Measurements from ENCODE around the gene CTDP1.
"Not testable (repeated sequence)": the region's sequence is repeated elsewhere in the genome, so short reads cannot be mapped to it uniquely, and the experiment has no call there.

The CTDP1 gene

DNA sequence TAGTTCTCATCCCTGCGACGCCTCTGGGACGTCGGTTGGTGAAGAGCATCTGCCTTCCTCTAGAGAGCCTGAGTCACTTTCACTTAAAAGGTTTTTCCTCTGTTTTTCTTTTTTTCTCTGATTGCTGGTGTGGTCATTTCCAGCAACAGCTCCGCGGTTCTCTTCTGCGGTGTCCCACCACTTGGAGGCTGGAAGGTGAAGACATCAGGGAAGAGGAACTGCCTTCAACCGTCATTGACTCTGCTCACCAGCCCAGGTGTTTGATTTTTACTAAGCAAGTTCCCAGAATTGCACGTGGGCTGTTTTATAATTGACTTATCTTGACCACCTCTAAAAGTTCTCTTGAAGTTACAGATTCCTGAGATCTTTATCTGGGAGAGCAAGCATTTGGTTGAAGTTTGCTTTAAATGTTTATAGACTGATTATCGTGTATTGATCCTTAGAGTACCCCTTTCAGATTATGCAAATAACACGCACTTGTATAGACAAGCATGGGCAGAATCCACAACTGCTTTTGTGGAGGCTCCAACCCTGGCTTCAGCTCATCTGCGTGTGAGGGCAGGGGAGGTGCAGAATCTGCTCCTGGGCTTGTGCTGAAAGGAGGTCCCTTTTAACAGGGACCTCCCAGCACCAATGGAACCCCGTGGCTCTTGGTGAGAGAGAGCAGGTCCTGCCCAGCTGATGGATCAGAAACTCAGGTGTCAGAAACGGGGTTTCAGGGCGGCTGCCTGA, 3.5 kb downstream of the CTDP1 start:
- no peak for DNase-seq

DNA sequence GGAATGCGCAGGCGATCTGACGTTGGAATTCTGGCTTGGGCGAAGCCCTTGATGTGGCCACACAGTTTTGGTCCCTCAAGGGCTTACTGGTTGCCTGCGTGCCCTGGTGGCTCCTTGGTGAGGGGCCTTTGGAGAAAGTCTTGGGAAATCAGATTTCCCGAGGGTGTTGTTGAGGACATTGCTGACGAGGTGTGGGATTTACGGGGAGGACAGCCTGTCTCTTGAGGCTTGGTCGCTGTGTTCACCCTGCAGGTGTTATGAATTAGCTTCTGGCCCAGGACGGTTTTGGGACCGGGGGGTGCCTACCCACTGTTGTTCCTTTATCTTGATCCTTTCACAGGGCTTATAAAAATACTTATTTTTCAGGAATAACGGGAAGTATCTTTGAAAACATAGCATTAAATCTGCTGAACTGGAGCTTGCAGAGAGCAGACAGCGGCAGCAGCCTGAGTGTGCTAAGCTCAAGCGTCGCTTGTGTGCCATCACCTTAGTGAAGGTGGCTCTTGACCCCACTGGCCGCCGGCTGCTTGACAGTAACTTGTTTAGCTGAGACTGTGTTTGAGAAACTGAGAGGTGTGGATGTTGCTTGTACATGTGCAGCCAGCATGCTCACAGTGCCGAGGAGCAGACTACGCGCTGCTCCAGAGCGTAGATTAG, 4.2 kb downstream of the CTDP1 start:
- DNase-seq = no peak

DNA sequence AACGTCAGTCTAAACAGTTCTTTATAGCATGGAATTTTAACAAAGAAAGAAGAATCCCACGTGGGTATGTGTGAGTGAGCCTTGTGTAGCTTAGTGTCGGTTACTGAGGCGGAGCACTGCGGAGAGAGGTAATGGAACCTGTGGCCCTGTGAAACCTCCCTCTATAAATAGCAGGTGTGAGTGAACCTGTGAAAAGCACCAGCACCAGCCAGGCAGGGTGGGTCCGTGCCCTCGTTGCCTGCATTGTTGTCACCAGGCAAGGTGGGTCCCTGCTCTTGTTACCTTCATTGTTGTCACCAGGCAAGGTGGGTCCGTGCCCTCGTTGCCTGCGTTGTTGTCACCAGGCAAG, 4.7 kb downstream of the CTDP1 start:
- no peak for DNase-seq

DNA sequence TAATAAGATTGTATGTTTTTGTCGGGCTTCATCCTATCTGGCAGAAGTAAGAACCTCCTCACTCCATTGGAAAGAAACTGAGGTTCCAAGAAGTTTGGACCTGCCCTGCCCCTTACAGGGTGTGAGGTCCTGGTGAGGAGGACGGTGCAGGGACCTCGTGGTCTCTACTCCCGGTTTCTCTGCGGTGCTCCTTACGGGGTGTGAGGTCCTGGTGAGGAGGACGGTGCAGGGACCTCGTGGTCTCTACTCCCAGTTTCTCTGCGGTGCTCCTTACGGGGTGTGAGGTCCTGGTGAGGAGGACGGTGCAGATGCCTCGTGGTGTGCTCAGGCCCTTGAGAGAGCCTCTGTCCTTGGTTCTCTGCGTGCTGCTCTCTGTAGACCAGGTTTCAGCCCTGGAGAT, 5.2 kb downstream of the CTDP1 start:
- no peak for DNase-seq

DNA sequence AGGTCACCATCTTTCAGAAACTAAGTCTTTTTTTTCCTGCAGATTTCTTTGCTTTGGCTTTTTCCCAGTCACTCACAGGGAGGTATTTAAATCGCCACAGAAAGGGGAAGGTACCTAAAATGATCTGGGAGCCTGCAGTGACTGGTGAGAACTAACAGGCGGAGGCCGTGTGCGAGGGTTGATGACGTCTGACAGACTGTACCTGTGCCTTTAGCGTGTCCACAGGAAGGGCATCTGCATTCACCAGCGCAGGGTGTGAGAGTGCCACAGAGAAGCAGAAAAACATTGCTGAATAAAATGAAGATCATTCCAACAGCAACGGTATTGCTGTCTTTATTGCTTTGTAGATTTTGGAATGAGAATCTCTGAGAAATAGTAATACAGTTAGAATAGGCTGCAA, 5.7 kb downstream of the CTDP1 start:
- no peak for DNase-seq

DNA sequence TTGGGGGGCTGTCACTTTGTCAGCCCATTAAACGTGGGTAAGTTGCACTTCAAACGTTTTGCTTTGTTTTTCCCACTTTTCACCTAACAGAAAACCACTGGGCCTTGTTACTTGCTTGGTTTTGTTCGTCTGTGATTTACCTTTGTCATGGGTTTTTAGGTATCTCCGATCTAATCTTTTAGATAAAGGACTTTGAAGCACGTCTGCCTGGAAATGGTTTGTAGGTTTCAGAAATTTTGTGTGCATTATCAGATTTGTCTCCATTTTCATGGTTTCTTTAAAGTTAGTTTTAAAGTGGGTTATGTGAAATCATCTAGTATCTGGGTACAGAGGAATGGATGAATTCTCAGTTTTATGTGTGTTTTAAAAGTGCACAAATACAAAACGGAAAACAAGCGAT, 6.4 kb downstream of the CTDP1 start:
- DNase-seq = no peak

DNA sequence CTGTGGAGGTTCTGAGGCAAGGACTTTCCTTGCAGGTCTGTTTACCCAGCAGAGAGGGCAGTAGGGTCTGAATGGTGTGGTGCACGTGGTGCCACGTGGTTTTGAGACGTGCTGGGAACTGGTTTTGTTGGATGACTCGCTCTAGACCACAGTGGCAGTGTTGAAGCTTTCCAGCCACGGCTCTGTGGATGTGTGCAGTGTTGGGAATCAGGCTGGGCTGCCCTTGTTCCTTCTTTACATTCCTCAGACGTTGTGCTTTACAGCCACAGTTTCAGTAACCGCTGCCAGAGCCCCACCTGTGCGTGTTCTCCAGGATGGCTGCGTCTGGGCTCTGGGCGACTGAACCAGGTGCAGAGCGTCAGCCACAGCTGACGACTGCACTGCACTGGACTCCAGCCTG, 8.2 kb downstream of the CTDP1 start:
- no peak for DNase-seq

DNA sequence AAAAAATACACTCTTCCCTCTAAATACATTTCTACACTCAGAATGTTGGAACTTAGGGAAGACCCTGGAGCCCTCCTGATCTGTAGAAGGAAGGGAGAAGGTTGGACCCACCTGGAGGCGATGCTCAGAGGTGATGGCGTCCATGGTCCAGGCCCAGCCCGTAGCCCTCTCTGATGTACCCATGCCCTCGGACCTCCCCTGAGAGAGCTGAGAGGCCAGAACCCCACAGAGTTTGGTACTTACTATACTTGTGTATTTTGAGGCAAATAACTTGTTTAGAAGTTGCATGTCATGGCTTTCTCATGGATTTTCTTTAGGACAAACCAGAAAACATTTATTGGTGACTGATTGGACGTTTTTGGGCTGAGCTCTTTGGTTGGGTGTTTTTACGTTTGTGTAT, 10.5 kb downstream of the CTDP1 start:
- no peak for DNase-seq

DNA sequence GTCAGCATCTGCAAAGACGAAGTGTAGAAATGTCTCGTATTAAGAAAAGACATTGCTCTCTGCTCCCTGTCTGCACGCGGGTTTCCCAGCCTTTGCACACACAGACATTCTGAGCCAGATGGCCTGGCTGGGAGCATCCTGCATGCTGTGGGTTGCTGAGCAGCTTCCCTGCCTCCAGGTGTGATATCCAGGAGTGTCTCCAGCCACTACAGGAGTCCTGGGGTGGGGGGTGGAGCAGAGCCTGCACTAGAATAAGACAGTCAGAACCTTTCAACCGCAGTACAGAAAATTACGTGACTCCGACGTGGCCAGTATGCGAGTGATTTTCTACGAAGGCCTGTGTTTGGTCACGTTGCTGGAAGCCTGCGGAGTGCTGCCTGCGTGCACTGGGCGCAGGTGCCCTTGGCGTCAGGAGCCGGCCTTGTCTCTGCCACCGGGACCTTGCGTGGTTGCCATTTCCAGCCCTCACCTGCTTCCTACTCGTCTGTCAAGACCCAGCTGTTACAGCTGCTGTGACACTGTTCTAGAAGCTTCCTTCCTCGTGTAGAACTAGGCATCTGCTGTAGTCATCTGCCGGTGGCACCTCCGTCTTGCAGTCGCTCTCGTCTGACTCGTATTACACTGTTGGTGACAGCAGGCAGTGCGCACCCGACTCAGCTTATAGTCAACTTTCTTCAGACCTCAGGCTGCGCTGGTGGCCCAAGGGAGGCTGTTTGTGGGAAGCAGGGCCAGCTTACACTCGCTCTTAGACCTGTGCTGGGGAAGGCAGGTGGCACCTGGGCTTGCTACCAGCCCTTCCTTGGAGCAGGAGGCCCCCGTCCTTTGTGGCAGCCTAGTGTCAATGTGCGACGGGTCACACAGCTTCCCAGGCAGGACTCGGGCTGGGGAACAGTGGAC, 11.2 kb downstream of the CTDP1 start:
- DNase-seq = no peak

DNA sequence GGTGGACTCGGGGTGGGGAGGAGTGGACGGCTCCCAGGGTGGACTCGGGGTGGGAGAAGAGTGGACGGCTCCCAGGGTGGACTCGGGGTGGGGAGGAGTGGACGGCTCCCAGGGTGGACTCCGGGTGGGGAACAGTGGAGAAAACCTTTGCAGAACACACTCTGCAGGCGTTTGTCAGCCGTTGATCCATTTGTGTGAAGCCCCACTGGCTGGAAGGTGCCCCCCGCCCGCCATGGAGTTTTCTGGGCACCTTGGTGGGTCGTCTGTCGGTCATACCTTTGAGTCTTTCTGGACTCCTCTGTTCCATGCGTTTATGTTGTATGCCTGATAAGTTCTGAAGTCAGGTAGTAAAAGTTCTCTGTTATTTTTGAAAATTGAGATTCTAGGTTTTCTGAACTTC, 12.5 kb downstream of the CTDP1 start:
- no peak for DNase-seq

DNA sequence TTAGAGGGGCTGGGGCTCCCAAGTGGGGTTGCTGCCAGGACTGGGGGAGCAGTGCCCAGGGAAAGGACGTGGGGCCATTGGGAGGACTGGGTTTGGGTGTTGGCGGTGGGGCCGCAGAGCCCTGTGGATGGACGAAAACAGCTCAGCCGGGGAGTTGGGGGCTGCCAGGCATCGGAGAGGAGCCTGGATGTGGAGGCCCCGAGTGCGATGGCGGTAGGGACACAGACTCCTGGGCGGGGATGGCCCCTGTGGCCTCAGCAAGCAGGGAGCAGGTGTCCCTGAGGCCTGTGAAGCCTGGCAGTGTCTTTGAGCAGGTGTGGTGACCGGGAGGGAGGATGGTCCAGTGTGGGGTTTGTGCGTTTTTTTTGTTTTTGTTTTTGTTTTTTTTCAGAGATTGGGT, 13.3 kb downstream of the CTDP1 start:
- no peak for DNase-seq

DNA sequence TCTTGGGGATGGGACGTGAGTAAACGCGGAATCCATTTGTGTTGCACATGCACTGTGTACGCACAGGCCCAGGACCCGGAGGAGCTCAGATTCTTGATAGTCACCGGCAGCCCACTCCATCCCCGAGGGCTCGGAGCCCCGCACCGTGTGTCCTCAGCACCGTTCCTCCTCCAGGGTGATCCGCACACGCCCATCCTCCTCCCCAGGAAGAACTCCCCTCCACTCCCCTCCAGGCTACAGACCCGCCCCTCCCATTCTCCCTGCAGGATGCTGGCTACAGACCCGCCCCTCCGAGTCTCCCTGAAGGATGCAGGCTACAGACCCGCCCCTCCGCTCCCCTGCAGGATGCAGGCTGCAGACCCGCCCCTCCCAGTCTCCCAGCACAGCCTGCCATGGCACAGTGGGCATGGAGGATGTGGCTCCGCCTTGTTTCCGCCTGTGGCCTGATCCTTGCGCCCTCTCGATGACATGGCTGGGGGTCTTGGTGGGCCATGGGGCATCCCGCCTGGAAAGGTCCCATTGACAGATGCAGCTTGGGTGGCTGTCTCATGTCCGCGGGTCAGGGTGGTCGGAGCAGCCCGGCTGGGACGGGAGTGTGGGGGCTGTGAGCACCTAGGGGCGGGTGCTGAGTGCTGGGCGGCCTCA, 14.1 kb downstream of the CTDP1 start:
- DNase-seq = no peak

DNA sequence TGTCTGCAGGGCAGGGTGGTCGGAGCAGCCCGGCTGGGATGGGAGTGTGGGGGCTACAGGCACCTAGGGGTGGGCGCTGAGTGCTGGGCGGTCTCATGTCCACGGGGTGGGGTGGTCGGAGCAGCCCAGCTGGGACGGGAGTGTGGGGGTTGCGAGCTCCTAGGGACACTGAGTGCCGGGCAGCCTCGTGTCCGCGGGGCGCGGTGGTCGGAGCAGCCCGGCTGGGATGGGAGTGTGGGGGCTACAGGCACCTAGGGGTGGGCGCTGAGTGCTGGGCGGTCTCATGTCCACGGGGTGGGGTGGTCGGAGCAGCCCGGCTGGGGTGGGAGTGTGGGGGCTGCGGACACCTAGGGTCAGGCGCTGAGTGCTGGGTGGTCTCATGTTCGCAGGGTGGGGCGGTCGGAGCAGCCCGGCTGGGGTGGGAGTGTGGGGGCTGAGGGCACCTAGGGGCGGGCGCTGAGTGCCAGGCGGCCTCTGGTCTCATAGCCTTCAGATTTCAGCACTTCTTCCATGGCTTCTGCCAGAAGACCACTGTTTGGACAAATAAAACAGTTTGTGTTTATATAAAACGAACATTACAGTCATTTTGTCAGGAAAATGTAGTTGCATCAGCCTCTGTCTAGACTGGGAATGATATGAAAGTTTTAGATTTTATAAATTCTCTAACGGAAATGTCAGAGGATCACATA, 14.7 kb downstream of the CTDP1 start:
- not testable (repeated sequence) for DNase-seq

DNA sequence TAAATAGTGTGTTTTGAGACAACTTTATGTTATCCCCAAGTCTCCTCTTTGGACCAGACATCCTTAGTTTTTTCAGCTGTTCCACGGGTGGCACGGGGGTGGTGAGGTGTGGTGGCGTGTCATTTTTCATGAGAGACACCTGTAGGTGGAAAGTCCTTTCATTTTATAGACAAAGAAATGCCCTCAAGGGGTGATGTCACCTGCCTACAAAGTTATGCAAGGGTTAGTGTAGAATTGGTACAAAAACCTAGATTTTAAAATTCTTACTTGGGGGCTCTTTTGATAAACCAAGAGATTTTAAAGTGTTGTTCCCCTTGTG, 15.3 kb downstream of the CTDP1 start:
- DNase-seq = no peak

DNA sequence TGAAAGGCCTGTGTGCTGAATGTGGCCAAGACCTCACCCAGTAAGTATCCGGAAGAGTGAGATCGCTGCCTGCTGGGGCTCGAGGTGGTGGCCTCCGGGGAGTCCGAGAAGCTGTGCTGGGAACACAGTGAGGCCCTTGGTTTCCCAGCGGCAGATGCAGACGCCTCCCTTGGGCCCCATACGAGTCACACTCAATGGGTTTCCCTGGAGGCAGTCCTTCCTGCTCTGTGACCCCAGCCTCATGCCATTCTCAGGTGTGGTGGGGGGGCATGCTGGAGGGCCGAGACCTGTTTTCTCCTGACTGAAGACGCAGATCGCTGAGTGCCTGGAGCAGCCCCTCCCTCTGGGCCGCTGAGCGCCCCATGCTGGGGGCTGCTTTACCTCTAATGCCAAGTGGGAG, 15.7 kb downstream of the CTDP1 start:
- no peak for DNase-seq

DNA sequence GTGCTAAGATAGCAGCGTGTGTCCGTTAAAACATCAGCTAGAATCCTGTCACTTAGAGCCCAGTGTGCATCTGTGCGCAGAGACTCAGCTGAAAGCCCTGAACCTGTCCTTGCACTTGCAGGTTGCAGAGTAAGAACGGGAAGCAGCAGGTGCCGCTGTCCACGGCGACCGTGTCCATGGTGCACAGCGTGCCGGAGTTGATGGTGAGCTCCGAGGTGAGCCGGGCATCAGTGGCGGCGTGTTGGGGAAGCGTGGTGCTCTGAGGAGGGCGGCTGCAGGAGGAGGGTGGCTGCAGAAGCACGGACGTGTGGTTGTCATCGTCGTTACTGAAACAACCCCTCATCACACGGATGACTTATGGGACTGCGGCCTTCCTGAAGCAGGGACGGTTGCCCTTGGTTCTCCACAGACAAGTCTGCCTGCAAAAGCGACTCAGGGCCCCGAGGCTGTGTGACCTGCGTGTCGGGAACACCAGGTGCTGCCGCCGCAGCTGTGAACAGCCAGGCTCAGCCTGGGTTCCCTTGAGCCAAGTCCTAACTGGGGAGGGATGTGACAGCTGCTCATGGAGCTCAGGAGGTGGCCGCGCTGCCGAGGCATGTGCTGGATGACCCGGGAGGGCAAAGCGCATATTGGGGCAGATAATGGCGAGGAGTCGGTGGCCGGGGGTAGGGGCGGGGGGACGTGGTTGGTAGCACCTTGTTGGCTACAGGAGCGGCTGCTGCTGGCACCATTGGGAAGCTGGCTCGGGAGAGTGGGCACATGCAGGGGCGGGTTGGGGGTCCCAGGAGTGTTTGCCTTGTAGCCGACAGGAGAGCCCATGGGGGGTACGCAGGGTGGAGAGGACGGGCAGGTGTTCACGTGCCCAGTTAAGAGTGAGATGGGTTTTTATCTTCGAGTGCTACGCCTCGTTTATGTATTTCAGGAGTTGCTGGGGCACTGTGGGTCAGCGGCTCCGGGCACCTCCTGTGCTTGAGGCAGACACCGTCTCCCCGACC, 16.6 kb downstream of the CTDP1 start:
- no peak for DNase-seq

DNA sequence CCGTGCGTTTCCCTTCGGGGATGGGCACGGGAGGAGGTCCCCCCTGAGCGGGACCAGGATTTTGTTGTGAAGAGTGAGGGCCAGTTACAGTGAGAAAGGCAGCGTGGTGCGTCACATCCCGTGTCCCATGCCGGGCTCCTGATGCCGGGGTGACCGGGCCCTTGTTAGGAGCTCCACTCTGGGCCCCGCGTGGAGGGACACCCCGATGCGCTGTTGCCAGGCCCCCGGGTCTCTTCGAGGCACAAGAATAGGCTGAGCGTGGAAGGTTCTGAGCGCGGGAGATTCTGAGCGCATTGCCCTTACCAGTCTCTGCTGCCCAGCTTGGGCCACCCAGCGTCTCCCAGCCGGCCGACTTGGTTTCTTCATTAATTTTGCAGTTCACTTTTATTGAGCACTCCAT, 17.6 kb downstream of the CTDP1 start:
- DNase-seq = no peak

DNA sequence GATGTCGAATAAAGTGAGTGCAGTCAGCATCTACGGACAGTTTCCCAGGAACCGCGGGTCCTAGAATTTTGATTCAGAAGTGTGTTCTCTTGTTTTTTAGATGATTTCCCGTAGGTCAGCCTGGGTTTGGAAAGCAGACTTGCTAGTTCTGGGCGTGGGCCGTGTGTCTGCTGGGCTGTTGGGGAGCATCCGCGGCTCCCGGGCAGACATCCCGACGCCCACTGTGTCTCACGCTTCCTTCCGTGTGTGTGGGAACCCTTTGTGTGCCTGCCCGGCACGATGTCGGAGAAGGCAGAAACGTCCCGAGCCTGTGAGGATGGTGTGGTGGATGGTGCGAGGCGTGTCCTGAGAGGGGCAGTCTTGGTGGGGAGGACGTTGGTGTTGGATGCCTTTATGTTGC, 18.4 kb downstream of the CTDP1 start:
- DNase-seq = no peak

DNA sequence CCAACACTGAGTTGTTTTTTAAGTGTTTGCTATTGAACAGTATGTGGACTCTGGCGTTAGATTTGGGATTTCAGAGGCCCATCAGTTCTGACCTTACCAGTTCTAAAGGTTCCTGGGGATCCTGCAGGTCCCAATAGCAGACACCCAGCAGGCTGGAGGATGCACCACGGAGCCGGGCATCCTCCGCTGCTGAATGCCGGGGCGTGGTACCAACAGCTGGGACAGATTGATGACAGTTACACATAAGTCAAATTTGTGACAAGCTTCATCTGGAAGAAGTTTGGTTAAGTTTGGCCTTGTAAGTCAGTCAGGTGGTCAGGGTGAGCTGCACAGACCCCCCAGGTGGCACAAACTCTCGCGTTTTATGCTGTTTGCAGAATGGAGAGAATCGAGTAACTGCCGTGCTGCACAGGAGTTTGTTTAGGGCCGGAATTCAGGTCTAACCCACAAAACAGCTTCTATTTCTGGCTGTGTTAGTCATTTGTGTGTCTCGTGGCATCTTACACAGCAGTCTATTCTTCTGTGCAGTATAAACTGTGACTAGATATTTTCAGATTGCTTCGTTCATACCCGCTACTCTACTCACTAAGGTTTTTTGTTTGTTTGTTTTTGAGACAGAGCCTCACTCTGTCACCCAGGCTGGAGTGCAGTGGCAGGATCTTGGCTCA, 19.2 kb downstream of the CTDP1 start:
- no peak for DNase-seq

DNA sequence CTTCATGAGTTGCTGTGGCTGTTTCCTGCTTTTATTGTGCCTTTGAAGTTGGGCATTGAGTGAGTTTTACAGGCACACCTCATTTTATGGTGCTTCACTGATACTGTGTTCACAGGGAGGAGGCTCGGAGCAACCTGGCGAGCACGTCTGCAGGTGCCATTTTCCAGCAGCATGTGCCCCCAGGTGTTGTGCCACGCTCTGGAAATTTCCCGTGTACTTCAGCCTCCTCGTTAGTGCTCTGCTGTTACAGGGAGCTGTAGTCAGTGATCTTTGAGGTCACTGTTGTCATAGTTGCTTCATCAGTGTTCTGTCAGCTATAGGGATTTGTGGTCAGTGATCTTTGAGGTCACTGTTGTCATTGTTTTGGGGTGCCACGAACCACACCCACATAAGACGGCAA, 20.1 kb downstream of the CTDP1 start:
- DNase-seq = no peak

DNA sequence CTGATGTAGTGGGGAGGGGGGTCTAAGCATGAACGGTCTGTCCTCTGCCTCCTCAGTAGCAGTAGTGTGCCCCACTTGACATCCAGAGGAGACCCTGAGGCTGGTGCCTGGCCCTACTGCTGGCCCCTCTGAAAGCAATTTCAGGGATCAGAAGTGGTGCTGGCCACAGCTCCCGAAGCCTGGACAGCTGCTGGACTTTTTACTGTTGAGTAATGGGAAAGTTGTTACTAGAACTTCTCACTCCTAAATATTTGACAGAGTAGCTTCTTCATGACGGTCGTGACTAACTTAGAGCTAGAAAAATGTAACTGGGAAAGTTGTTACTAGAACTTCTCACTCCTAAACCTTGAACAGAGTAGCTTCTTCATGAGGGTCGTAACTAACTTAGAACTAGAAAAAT, 23.3 kb downstream of the CTDP1 start:
- no peak for DNase-seq
